GM21367 (cell line): ENCODE measurements around the gene MYD88.
"Not testable (repeated sequence)": the region's sequence is repeated elsewhere in the genome, so short reads cannot be mapped to it uniquely, and the experiment has no call there.

Source experiments
- ATAC-seq: cut with Tn5 transposase; IDR thresholded peaks from one replicate; pipeline ENCODE4 v1.9.1; 2021; ENCODE audit not compliant: unreplicated experiment

MYD88 gene

GRCh38 chr3:38141173-38141951 lies 2.9 kb downstream of the MYD88 start:
- no peak for ATAC-seq

GRCh38 chr3:38141952-38142273 lies 3.5 kb downstream of the MYD88 start:
- no peak for ATAC-seq

GRCh38 chr3:38142959-38143358 lies 4.5 kb downstream of the MYD88 start:
- no peak for ATAC-seq

- ATAC-seq: no peak
Measured at GRCh38 chr3:38143511-38143910, 5.0 kb downstream of the MYD88 start.

GRCh38 chr3:38146504-38146903 lies 8.0 kb downstream of the MYD88 start:
- no peak for ATAC-seq

- no peak for ATAC-seq
Measured at GRCh38 chr3:38147421-38147820, 9.0 kb downstream of the MYD88 start.

GRCh38 chr3:38148311-38148882 lies 9.9 kb downstream of the MYD88 start:
- ATAC-seq: no peak

GRCh38 chr3:38149708-38150107 lies 11.2 kb downstream of the MYD88 start:
- no peak for ATAC-seq

GRCh38 chr3:38150780-38151528 lies 12.5 kb downstream of the MYD88 start:
- no peak for ATAC-seq

- ATAC-seq: no peak
Measured at GRCh38 chr3:38151667-38152265, 13.3 kb downstream of the MYD88 start.

- ATAC-seq: no peak
Measured at GRCh38 chr3:38152609-38153008, 14.1 kb downstream of the MYD88 start.

- no peak for ATAC-seq
Measured at GRCh38 chr3:38153221-38153620, 14.8 kb downstream of the MYD88 start.

GRCh38 chr3:38154033-38154494 lies 15.6 kb downstream of the MYD88 start:
- ATAC-seq: no peak

GRCh38 chr3:38154625-38155255 lies 16.3 kb downstream of the MYD88 start:
- ATAC-seq: no peak

GRCh38 chr3:38155825-38156224 lies 17.4 kb downstream of the MYD88 start:
- no peak for ATAC-seq

GRCh38 chr3:38157117-38157516 lies 18.7 kb downstream of the MYD88 start:
- no peak for ATAC-seq

GRCh38 chr3:38157595-38157994 lies 19.1 kb downstream of the MYD88 start:
- no peak for ATAC-seq

GRCh38 chr3:38158472-38158871 lies 20.0 kb downstream of the MYD88 start:
- ATAC-seq: no peak

GRCh38 chr3:38160704-38161103 lies 22.2 kb downstream of the MYD88 start:
- not testable (repeated sequence) for ATAC-seq

- no peak for ATAC-seq
Measured at GRCh38 chr3:38163117-38163840, 24.8 kb downstream of the MYD88 start.
